HG03571 (cell line): ENCODE data around the gene ZNHIT2.
A peak's percentile ranks its signal among the peaks of the same experiment; 100 is the strongest.
"Not testable (repeated sequence)": the region's sequence is repeated elsewhere in the genome, so short reads cannot be mapped to it uniquely, and the experiment has no call there.

ENCODE experiments used
- ATAC-seq: cut with Tn5 transposase; IDR thresholded peaks from one replicate; pipeline ENCODE4 v1.9.1; 2021; ENCODE audit not compliant: unreplicated experiment

ZNHIT2 gene

GRCh38 chr11:65120831-65121230, 3.3 kb upstream of the ZNHIT2 start:
- no peak for ATAC-seq

DNA sequence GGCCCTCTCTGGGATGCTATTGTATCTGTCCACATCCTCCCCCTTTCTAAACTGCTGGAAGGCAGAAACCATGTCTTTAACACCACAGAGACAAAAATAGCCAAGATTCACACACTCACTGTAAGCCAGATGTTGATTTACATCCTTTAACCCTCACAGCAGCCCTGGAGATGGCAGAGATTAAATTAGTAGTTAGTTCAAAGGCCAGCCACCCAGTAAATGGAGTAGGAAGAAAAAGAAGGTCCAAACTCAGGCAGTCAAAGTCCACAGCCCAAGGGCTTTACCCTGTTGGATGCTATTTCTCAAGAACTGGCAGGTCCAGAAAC, 2.1 kb upstream of the ZNHIT2 start:
- no peak for ATAC-seq

- ATAC-seq: not testable (repeated sequence)
These were observed 1.6 kb upstream of the ZNHIT2 start for GRCh38 chr11:65118891-65119669.

- no peak for ATAC-seq
These were observed 766 bp upstream of the ZNHIT2 start for GRCh38 chr11:65118097-65118837.

DNA sequence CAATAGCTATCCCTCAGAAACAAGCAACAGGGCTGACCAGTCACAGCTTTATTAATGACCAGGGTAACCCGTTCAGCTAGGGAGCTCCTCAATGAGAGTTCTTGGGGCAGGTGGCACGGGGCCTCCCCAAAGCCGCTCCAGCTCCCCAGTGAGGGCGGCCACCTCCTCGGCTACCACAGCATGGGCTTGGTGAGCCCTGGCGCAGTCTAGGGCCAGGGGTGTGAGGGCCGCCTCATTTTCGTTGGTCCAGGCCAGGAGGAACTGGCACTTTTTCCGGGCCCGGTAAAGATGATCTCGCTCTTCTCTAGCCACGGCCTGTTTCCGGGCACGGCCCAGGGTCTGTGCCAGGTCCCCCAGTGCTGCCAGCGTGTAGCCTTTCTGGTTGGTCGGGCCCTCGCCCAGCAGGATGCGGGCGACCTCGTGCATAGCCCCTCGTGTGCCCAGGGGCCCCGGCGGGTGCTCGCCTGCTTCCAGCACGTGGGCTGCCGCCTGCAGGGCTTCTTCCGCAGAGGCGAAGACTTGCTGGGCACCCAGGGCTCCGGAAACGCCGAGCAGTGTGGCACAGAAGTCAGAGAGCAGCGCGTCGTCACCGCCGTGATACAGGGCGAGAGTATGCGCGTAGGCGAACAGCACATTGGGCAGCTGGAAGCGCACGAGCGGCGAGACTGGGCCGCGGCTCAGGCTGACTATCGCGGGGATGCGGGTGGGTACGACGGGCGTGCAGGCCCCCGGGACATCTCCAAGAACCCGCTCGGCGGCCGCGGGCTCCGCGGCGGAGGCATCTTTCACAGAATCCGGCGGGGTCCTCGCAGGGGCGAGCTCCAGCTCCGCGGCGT, 913 bp downstream of the ZNHIT2 start:
- ATAC-seq: no peak

DNA sequence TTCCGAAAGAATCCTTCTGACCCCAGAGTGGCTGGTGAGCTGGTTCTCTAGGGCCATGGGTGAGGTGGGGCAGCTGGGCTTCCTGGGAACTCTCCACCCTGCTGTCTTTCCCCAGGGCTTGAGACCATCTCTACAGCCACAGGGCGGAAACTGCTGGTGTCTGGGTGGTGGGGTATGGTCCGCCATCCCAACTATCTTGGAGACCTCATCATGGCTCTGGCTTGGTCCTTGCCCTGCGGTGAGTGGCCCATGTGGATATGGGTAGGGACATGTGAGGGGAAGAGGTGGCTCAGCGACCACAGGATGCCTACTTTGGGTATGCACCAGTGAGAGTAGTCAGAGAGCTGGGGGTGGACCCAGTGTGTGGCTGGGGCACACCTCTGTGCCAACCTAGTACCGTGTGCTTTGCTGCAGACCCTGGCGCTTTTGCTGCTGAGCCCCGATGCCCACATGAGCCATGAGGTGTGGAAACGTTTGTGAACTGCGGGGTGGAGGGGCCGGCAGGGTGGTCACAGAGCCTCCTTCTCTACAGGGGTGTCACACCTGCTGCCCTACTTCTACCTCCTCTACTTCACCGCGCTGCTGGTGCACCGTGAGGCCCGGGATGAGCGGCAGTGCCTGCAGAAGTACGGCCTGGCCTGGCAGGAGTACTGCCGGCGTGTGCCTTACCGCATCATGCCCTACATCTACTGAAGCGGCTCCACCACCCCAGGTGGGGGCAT, 2.0 kb downstream of the ZNHIT2 start:
- ATAC-seq: no peak

DNA sequence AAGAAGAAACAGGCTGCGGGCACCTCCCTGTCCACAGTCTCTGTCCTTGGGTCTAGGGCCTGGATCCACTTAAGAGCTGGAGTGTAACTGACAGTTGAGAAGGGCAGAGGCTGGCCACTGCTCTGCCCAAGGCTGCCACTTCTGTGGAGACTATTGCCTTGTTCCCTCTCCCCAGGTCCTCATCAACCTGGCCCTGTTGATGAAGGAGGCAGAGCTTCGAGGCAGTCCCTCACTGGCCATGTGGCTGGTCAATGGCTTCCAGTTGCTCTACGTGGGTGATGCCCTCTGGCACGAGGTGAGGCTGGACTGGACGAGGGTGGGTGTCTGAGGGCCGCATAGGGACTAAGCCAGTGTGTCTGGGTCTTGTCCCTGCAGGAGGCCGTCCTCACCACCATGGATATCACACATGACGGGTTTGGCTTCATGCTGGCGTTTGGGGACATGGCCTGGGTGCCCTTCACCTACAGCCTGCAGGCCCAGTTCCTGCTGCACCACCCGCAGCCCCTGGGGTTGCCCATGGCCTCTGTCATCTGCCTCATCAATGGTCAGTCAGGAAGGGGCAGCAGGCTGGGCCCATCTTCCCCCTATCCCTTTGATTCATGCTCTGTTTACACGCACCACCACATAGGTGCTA, 2.8 kb downstream of the ZNHIT2 start:
- ATAC-seq: no peak

GRCh38 chr11:65113839-65114238, 3.7 kb downstream of the ZNHIT2 start:
- ATAC-seq: no peak

- no peak for ATAC-seq
These were observed 4.1 kb downstream of the ZNHIT2 start for GRCh38 chr11:65113361-65113756.

- peak; percentile 31 for ATAC-seq
These were observed 4.7 kb downstream of the ZNHIT2 start for GRCh38 chr11:65112546-65113360.

DNA sequence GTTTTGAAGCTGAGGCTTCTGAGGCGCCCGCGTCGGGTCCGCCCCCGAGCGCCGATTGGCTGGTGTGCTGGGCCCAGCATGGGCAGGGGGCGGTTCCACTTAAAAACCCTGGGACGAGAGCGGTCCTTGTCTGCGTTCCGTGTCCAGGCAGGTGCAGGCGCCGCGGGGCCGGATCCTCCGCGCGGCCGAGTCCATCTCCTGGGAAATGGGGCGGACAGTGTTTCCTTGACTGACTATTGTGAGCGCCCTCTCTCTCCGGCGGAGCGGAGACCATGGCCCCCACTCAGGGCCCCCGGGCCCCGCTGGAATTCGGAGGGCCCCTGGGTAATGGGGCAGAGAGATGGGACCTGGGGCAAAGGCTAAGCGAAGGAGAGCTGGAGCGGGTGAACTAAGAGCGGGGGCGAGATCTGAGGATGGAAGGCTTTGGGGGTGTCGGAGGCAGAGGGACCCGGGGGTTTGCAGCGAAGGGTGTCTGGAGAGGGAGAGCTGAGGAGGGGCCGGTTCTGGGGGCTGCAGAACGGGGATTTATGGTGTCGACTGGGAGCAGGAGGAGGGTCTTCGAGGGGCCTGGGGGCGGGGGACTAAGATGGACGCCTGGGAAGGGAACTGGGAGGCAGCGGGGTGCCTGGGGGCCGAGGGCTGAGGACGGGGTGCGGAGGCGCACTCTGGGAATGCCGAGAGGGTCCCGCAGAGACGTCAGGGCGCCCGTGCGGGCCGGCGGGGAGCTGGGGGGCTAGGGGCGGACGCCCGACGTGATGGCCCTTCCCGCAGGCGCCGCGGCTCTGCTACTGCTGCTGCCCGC, 5.6 kb downstream of the ZNHIT2 start, which contains the start of gene TM7SF2:
TM7SF2 (plus strand) TSS at position 129 of the 802 bp plus-strand sequence; CDS start at position 273, 144 bp downstream.
- no peak for ATAC-seq

DNA sequence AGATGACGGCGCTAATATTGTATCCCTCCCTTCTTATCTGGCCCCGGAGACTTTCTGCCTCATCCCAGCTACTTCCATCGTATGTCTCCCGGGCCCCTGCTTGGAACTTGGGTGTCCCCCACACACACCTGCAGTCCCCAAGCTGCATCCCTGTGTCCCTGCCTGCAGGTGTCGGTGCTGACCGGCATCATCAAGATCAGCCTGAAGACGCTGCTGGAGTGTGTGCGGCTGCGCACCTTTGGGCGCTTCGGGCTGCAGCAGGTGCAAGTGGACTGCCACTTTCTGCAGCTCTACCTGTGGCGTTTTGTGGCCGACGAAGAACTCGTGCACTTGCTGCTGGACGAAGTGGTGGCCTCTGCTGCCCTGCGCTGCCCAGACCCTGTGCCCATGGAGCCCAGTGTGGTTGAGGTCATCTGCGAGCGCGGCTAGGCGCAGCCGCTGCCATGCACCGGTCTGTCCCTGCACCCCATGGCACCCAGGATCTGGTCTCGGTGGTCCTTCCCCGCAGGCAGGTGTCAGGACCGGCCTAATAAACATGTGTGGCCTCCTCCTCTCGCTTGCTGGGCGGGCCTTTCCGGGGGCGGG, 6.2 kb downstream of the ZNHIT2 start:
- ATAC-seq: no peak

DNA sequence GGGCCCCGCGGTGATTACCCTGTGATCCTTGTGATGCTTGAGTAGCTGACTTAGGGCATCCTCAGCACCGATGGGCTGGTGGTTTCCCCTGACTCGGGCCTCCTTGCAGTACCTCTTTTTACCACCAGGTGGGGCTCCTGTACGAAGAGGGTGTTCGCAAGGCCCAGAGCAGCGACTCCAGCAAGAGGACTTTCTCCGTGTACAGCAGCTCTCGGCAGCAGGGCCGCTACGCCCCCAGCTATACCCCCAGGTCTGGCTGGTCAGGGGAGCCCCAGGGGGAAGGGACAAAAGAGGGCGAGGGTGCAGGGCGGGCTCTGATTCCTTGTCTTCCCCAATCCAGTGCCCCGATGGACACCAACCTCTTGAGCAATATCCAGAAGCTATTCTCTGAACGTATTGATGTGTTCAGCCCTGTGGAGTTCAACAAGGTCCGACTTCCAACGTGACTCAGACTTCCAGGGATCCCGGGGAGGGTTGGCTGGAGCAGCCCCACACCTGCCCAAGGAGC, 7.1 kb downstream of the ZNHIT2 start:
- no peak for ATAC-seq

GRCh38 chr11:65109231-65110198, 8.0 kb downstream of the ZNHIT2 start:
- ATAC-seq: no peak

DNA sequence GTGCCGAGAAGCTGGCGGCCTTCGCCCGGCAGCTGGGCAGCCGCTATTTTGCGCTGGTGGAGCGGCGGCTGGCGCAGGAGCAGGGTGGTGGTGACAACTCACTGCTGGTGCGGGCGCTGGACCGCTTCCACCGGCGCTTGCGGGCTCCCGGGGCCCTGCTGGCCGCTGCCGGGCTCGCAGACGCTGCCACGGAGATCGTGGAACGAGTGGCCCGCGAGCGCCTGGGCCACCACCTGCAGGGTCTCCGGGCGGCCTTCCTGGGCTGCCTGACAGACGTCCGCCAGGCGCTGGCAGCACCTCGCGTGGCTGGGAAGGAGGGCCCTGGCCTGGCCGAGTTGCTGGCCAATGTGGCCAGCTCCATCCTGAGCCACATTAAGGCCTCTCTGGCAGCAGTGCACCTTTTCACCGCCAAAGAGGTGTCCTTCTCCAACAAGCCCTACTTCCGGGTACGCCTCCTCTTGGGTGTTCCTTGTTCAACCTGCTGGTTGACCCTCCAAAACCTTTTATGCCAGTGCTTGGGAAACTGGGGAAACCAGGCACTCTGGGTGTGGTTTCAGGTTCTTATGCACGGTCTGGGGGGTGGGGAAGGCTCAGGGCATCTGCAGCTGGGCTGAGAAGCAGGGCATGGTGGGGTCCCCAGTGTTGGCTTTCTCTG, 8.9 kb downstream of the ZNHIT2 start:
- ATAC-seq: no peak

- ATAC-seq: no peak
These were observed 9.6 kb downstream of the ZNHIT2 start for GRCh38 chr11:65107751-65108468.
